Pancreas (tissue), 10 donors: ENCODE results near the gene NHERF2. TPM values are rescaled to one million over a fixed set of nuclear protein-coding genes. Genes with fewer than 3 reads are reported as not detected.

Experiments used
- ATAC-seq, 4 donors: fragments of 200-7000 bp; cut with Tn5 transposase; one replicate each; pipeline versions ENCODE4 v1.8.0 to v1.9.1; 2020; ENCODE audit warnings: mild to moderate bottlenecking in 4 of 4, moderate library complexity in 4 of 4
- DNase-seq, 6 donors: peaks; one replicate each; pipeline ENCODE4 v3.0.0-alpha.2; 2020
- FAIRE-seq: peaks from 2 replicates; lab custom pipeline; 2012; peaks lifted over from hg19 to GRCh38; lab: Jason Lieb, UNC
- H3K27ac ChIP-seq, 4 donors: fragments of 200-600 bp; sonication (generic); 1 replicate in 3 of 4; 2 replicates in 1 of 4; pipeline versions ENCODE4 v1.5.0 to v1.8.0; 2020
- H3K27me3 ChIP-seq, 4 donors: fragments of 200-600 bp; one replicate each; pipeline ENCODE4 v1.8.0; 2021
- H3K36me3 ChIP-seq, 3 donors: fragments of 200-600 bp; sonication (generic) in 1 of 3; one replicate each; pipeline versions ENCODE4 v1.5.0 to v1.8.0; 2020 to 2021
- H3K4me1 ChIP-seq, 3 donors: fragments of 200-600 bp; one replicate each; pipeline ENCODE4 v1.8.0; 2021
- H3K4me3 ChIP-seq, 4 donors: fragments of 200-600 bp; sonication (generic) in 2 of 4; one replicate each; pipeline versions ENCODE4 v1.5.0 to v1.8.0; 2020 to 2021
- H3K9me3 ChIP-seq, 4 donors: fragments of 200-600 bp; one replicate each; pipeline ENCODE4 v1.8.0; 2021
- CTCF ChIP-seq, 4 donors: fragments of 200-600 bp; sonication (generic) in 3 of 4; IDR thresholded peaks; one replicate each; pipeline versions ENCODE4 v1.5.0 to v1.8.0; 2021; ENCODE audit warnings: antibody characterized with exemption in 4 of 4
- WGBS, 2 donors: extraction: QIAGEN DNeasy Blood & Tissue Kit; methylation state at CpG; one replicate each; pipeline ENCODE4 v1.1.7; 2013; 5-methylcytosine and 5-hydroxymethylcytosine counted together
- intact Hi-C, 3 donors: fragments of 100-400 bp; cut with DNase I; formaldehyde crosslinking; loops; one replicate each; pipeline versions ENCODE4 v1.11.1 to v1.14.2; 2022
- polyA plus RNA-seq, 2 donors: library from polyadenylated mRNA; stranded (reverse); fragments of 200-250 nt; gene quantifications; one replicate each; pipeline ENCODE4 v1.2.3, GENCODE V29; 2013
- total RNA-seq, 6 donors: library from RNA; stranded (reverse); fragmentation: NEBNext Ultra II Directional in 4 of 6; extraction: Animal tissue kit (Norgen Biotek cat#: 25700) in 4 of 6; gene quantifications; one replicate each; pipeline versions ENCODE4 v1.2.1 to v1.2.4, GENCODE V29; 2021 to 2023
- donor health status: healthy with polysubstance abuse.
- donor health status: DM: no; HTN: no; CAD: no; lungs with moderate emphysema.
- donor health status: DM: no; HTN: no; CAD: no.
- donor health status: control.
- donor health status: control.
- donor health status: Bipolar disorder and iron deficiency.
- donor health status: DM: yes; HTN: yes; CAD: no.
- donor health status: DM: no; HTN: no; CAD: no.
- donor health status: DM: no; HTN: no; CAD: no.
- donor health status: DM: yes; HTN: yes; CAD: no.

Gene NHERF2
- total and polyA plus RNA-seq, 8 donors, result 14.7 to 144 (median 26.3) TPM

- no peak overlapping the region for H3K27ac ChIP-seq
- H3K4me1 ChIP-seq, result peaks cover 0 to 5% (median 0%) of the 10 kb centered on the region in 3 donors
- ATAC-seq (no peak), FAIRE-seq (no peak), DNase-seq (no peak)
- no peaks in the 10 kb centered on the region for H3K27me3 ChIP-seq
- no peaks in the 10 kb centered on the region for H3K36me3 ChIP-seq
- intact Hi-C loops, result no loop called here
- TF ChIP-seq CTCF (IDR thresholded peaks at IDR 0.05), result no peak
- 88 to 89% methylated on average over 15 of the region's 15 CpGs for WGBS, 2 donors
- no peak overlapping the region for H3K4me3 ChIP-seq
- H3K9me3 ChIP-seq, result no peaks in the 10 kb centered on the region
Observed at GRCh38 chr16:2013527-2013926, 13.2 kb upstream of the NHERF2 start.

- H3K4me1 ChIP-seq, result peaks cover under 1 to 8% (median 1%) of the 10 kb centered on the region in 3 donors
- TF ChIP-seq CTCF (IDR thresholded peaks at IDR 0.05), result no peak
- DNase-seq (no peak), FAIRE-seq (no peak), ATAC-seq (peak in 2 of 4 donors; percentile 11 to 28)
- peaks cover 0 to 5% (median 0%) of the 10 kb centered on the region in 4 donors for H3K27me3 ChIP-seq
- H3K4me3 ChIP-seq, result no peak overlapping the region
- no peaks in the 10 kb centered on the region for H3K9me3 ChIP-seq
- intact Hi-C loops, result no loop called here
- no peaks in the 10 kb centered on the region for H3K36me3 ChIP-seq
- WGBS, 2 donors, result 84 to 87% methylated on average over 24 of the region's 24 CpGs
- H3K27ac ChIP-seq, result no peak overlapping the region
Observed at GRCh38 chr16:2015117-2015946, 11.4 kb upstream of the NHERF2 start.

- Histone ChIP-seq H3K27me3 (peaks cover 0 to 7% (median 0%) of the 10 kb centered on the region in 4 donors), H3K4me3 (no peak overlapping the region), H3K9me3 (no peaks in the 10 kb centered on the region), H3K27ac (no peak overlapping the region), H3K4me1 (peaks cover 0 to 10% (median 4%) of the 10 kb centered on the region in 3 donors), H3K36me3 (no peaks in the 10 kb centered on the region)
- intact Hi-C loops, result no loop called here
- DNase-seq, result no peak
- TF ChIP-seq CTCF (IDR thresholded peaks at IDR 0.05), result no peak
- ATAC-seq, result no peak
- 86 to 89% methylated on average over 7 of the region's 7 CpGs for WGBS, 2 donors
- FAIRE-seq, result no peak
Observed at GRCh38 chr16:2015947-2016208, 10.8 kb upstream of the NHERF2 start.

GRCh38 chr16:2016407-2016922, 10.2 kb upstream of the NHERF2 start:
- H3K9me3 ChIP-seq, result no peaks in the 10 kb centered on the region
- DNase-seq (peak in 1 of 6 donors; percentile 47), FAIRE-seq (no peak), ATAC-seq (no peak)
- no peak for TF ChIP-seq CTCF (IDR thresholded peaks at IDR 0.05)
- no peak overlapping the region for H3K27ac ChIP-seq
- H3K4me1 ChIP-seq, result peaks cover 0 to 10% (median 4%) of the 10 kb centered on the region in 3 donors
- no peak overlapping the region for H3K4me3 ChIP-seq
- intact Hi-C loops, result no loop called here
- WGBS, 2 donors, result 49 to 50% methylated on average over 13 of the region's 13 CpGs
- H3K36me3 ChIP-seq, result no peaks in the 10 kb centered on the region
- peaks cover 0 to 7% (median 0%) of the 10 kb centered on the region in 4 donors for H3K27me3 ChIP-seq

GRCh38 chr16:2019518-2019920, 7.2 kb upstream of the NHERF2 start, which contains the start of gene NPW:
TSS of gene NPW (plus strand) at chr16:2019785.
- Histone ChIP-seq H3K27ac (no peak within 1 kb of the TSS), H3K4me3 (peak within 1 kb of the TSS in 1 of 4 donors; percentile 14), H3K27me3 (peaks cover 0 to 7% (median 0%) of the 10 kb centered on the region in 4 donors), H3K9me3 (no peaks in the 10 kb centered on the region), H3K36me3 (no peaks in the 10 kb centered on the region), H3K4me1 (peaks cover 0 to 10% (median 4%) of the 10 kb centered on the region in 3 donors)
- intact Hi-C loops, result no loop called here
- no peak for ATAC-seq
- no peak for FAIRE-seq
- no peak for TF ChIP-seq CTCF (IDR thresholded peaks at IDR 0.05)
- peak in 2 of 6 donors; percentile 28 to 68 for DNase-seq
- WGBS, 2 donors, result 2% methylated on average over 22 to 33 of the region's 33 CpGs
